ENCODE results near the gene RFTN1. TPM values are rescaled to one million over a fixed set of nuclear protein-coding genes. Genes with fewer than 3 reads are reported as not detected.

RFTN1 gene
- total and polyA plus RNA-seq, 10 of the 15 experiments (the other 5 are each of a cell fraction or from before 2014, with no cell fraction given), result 20.6 to 213 (median 147) TPM

GRCh38 chr3:16419640-16420241, 93.8 kb downstream of the RFTN1 start:
- Histone ChIP-seq H3K4me1 (ENCODE audit: control insufficient read depth, insufficient read depth, low read length) (peaks cover 24% of the 10 kb centered on the region), H3K4me2 (ENCODE audit: control insufficient read depth, insufficient read depth) (no peak overlapping the region), H3K27me3 (replicated peaks in 1 of 2; ENCODE audit: control insufficient read depth in 2 of 2, insufficient read depth in 2 of 2, low read length in 1 of 2) (no peaks in the 10 kb centered on the region), H3K9ac (ENCODE audit: control insufficient read depth, insufficient read depth, low read length) (no peak overlapping the region), H2AFZ (ENCODE audit: control insufficient read depth, low read depth, low read length) (no peak overlapping the region), H3K27ac (ENCODE audit: control insufficient read depth, insufficient read depth) (peak overlapping the region; percentile 46; the same call in 1 of the 2 replicates), H3K79me2 (ENCODE audit: control insufficient read depth, insufficient read depth, low read length) (peaks cover 53% of the 10 kb centered on the region), H3K9me3 (replicated peaks; ENCODE audit: control insufficient read depth, insufficient read depth, low read length) (no peaks in the 10 kb centered on the region), H3K4me3 (no peak overlapping the region), H3K36me3 (ENCODE audit: control insufficient read depth in 2 of 2, insufficient read depth in 2 of 2, low read length in 1 of 2) (peaks cover 0 to 9% of the 10 kb centered on the region in 2 experiments; a peak in 3 of 4 replicates), H4K20me1 (ENCODE audit: control insufficient read depth, insufficient read depth) (no peaks in the 10 kb centered on the region)
- intact Hi-C loops (cut with micrococcal nuclease; ENCODE audit: unreplicated experiment) (no loop called here), in situ Hi-C loops (cut with MboI) (no loop called here)
- FAIRE-seq, result no peak
- ATAC-seq, result peak; percentile 4
- BruUV-seq (replicated peaks), result no TSS peak
- no peak for DNase-seq (ENCODE audit: low read depth, low spot score)
- ChIA-PET CTCF (interaction anchor here (1.0 to 2.2 kb wide), 2 partner anchors 10 to 95 kb away, joined by 3 to 7 read pairs; no protein-coding TSS in a partner anchor), RAD21 (ENCODE audit: unreplicated experiment) (interaction anchor here (0.7 to 2.8 kb wide), 7 partner anchors 10 to 130 kb away, joined by 3 to 21 read pairs (median 3); no protein-coding TSS in a partner anchor), POLR2A (interaction anchor here (0.8 to 3.2 kb wide), 6 partner anchors 10 to 63 kb away, joined by 3 to 20 read pairs (median 4); no protein-coding TSS in a partner anchor), SMC1A (ENCODE audit: uncharacterized antibody, unreplicated experiment) (interaction anchor here (0.9 to 3.2 kb wide), 16 partner anchors 8 to 97 kb away, joined by 3 to 26 read pairs (median 4); no protein-coding TSS in a partner anchor)
- 18% methylated on average over 5 of the region's 5 CpGs for WGBS (ENCODE audit: insufficient coverage, insufficient replicate concordance, low lambda C conversion rate, missing lambda C conversion rate)
- peak; percentile 85 for TF ChIP-seq MEF2B (IDR thresholded peaks at IDR 0.05; ENCODE audit: partially characterized antibody, poor library complexity, severe bottlenecking)
- TF ChIP-seq TCF3 (IDR thresholded peaks at IDR 0.05; ENCODE audit: borderline replicate concordance, insufficient read depth, low read depth, low read length), result no peak
- TF ChIP-seq RUNX3 (IDR thresholded peaks at IDR 0.05; ENCODE audit: low read length), result no peak
- no peak for TF ChIP-seq ZNF217 (IDR thresholded peaks at IDR 0.05)
- no peak for TF ChIP-seq RELA (IDR thresholded peaks at IDR 0.05; ENCODE audit: borderline replicate concordance, partially characterized antibody)
- no peak for TF ChIP-seq ZNF384 (IDR thresholded peaks at IDR 0.05; ENCODE audit: borderline replicate concordance, low read depth, low read length)
- TF ChIP-seq BCLAF1 (IDR thresholded peaks at IDR 0.05), result no peak
- TF ChIP-seq SPI1 (IDR thresholded peaks at IDR 0.05; ENCODE audit: borderline replicate concordance, insufficient read depth, low read depth, low read length), result no peak
- no peak for TF ChIP-seq NR2C2 (IDR thresholded peaks at IDR 0.05; ENCODE audit: borderline replicate concordance, control insufficient read depth, insufficient read length, low read depth)
- TF ChIP-seq SKIL (IDR thresholded peaks at IDR 0.05; ENCODE audit: low read depth, poor library complexity, severe bottlenecking), result no peak
- TF ChIP-seq RELB (IDR thresholded peaks at IDR 0.05; ENCODE audit: low read depth), result no peak
- TF ChIP-seq LARP7 (IDR thresholded peaks at IDR 0.05), result no peak
- TF ChIP-seq NFXL1 (IDR thresholded peaks at IDR 0.05; ENCODE audit: borderline replicate concordance), result no peak
- TF ChIP-seq IKZF2 (IDR thresholded peaks at IDR 0.05), result 0 out of 4 replicates have a peak, but pooled peaks of 1 of the 2 experiments have one; percentile 44
- peak; percentile 44; the same call in 1 of the 2 replicates for TF ChIP-seq IKZF1 (conservative IDR thresholded peaks at IDR 0.05)
